Smooth muscle cell (in vitro differentiated cells): ENCODE measurements around the gene DPP3. TPM values are rescaled to one million over a fixed set of nuclear protein-coding genes. Genes with fewer than 3 reads are reported as not detected.

Source experiments
- DNase-seq: peaks from one replicate; lab custom pipeline; 2025; ENCODE audit not compliant: unreplicated experiment; lab: John Stamatoyannopoulos, UW
- H2AFZ ChIP-seq: fragments of 200-600 bp; sonication (generic); 2 replicates; pipeline ENCODE4 v1.6.0; 2016; ENCODE audit warnings: antibody characterized with exemption, low read depth, mild to moderate bottlenecking
- H3F3A ChIP-seq: fragments of 200-600 bp; sonication (generic); 2 replicates; pipeline ENCODE4 v1.6.0; 2017; ENCODE audit warnings: antibody characterized with exemption, low read depth
- H3K27ac ChIP-seq: fragments of 200-600 bp; sonication (generic); 2 replicates; pipeline ENCODE4 v1.5.1; 2016; ENCODE audit warnings: low read depth, mild to moderate bottlenecking
- H3K27me3 ChIP-seq: fragments of 200-600 bp; sonication (generic); 2 replicates; pipeline ENCODE4 v1.6.1; 2016; ENCODE audit warnings: low read depth, mild to moderate bottlenecking
- H3K36me3 ChIP-seq: fragments of 200-600 bp; sonication (generic); 2 replicates; pipeline ENCODE4 v1.5.1; 2016; ENCODE audit warnings: low read depth
- H3K4me1 ChIP-seq: fragments of 200-600 bp; sonication (generic); 2 replicates; pipeline ENCODE4 v1.5.1; 2016; ENCODE audit warnings: low read depth
- H3K4me2 ChIP-seq: fragments of 200-600 bp; sonication (generic); 2 replicates; pipeline ENCODE4 v1.6.0; 2016; ENCODE audit warnings: mild to moderate bottlenecking
- H3K4me3 ChIP-seq: fragments of 200-600 bp; sonication (generic); 2 replicates; pipeline ENCODE4 v1.5.1; 2016; ENCODE audit warnings: mild to moderate bottlenecking
- H3K79me2 ChIP-seq: fragments of 200-600 bp; sonication (generic); 2 replicates; pipeline ENCODE4 v1.6.0; 2016; ENCODE audit warnings: low read depth, mild to moderate bottlenecking
- H3K9ac ChIP-seq: fragments of 200-600 bp; sonication (generic); 2 replicates; pipeline ENCODE4 v1.6.0; 2016; ENCODE audit warnings: low read depth
- H3K9me3 ChIP-seq: fragments of 200-600 bp; sonication (generic); replicated peaks from 2 replicates; pipeline ENCODE4 v1.5.1; 2016; ENCODE audit warnings: low read depth
- H4K20me1 ChIP-seq: fragments of 200-600 bp; sonication (generic); 2 replicates; pipeline ENCODE4 v1.6.0; 2016; ENCODE audit warnings: low read depth
- WGBS: methylation state at CpG from one replicate; pipeline ENCODE4 v1.1.7; 2016; ENCODE audit warnings: low lambda C conversion rate; 5-methylcytosine and 5-hydroxymethylcytosine counted together
- polyA plus RNA-seq: library from polyadenylated mRNA; unstranded; fragments of >200 nt; fragmentation: Nextera tagmentation; extraction: Ambion mirVana; gene quantifications from 2 replicates; pipeline ENCODE4 v1.2.1, GENCODE V29; 2016
- total RNA-seq: library from RNA; depleted of rRNA; stranded (reverse); fragments of >200 nt; gene quantifications from 2 replicates; pipeline ENCODE4 v1.2.3, GENCODE V29; 2014
- TF ChIP-seq, protein P1 (sequence below): fragments of 200-600 bp; sonication (generic); IDR thresholded peaks from 2 replicates; pipeline ENCODE4 v1.5.1; 2017; ENCODE audit warnings: borderline replicate concordance, mild to moderate bottlenecking, antibody characterized with exemption; ENCODE audit not compliant: insufficient read depth, poor library complexity, severe bottlenecking

Gene DPP3
- total and polyA plus RNA-seq, 2 experiments from 2014 or later: 34.6 to 40.1 TPM

DNA sequence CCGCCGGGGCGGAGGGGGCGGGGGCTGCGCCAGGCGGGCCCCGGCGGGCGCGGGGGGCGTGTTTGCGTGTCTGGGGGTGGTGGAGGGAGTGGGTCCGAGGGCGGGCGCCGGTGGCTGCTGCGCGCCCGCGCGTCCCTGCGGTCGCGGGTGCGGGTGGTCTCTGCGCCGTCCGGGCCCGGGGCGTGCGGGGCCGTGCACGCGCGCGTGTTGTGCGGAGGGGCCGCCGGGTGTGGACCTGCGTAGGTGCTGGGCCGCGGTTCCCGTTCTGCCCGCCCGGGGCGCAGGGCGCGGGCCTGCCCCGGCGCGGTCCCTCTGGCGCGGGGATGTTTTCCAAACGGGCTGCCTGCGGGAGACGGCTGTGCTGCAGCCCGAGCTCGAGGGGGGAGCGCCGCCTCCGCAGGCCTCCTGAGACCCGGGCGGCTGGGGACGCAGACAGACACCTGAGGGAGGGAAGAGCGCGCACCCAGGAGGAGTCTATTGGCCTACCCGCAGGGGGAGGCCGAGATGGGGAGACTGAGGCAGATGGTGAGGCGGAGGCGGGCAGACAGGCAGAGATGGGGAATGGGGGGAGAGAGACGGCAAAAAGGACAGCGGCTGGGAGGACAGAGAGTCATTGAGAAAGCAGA, 13.1 kb upstream of the DPP3 start:
- WGBS: 4% methylated on average over 32 of the region's 72 CpGs
- H3K4me1 ChIP-seq: peaks cover 11% of the 10 kb centered on the region
- no peak overlapping the region for H3K27ac ChIP-seq

DNA sequence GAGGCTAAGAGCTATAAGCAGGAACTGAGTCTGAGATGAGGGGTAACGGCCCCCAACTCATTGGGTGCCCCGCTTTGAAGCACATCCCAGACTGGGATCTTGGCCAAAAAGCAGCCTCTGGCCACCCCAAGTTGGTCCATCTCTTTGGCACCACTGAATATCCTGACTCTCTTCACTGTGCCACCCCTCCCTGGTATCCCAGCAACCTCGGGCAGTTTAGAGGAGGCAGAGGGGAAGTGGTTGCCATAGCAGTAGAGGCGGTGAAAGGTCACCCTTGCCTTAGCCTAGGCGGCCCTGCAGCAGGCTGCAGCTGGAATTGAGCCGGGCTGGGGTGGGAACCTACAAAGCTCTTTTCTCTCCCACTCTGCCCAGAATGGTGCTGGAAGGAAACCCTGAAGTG, 12.5 kb upstream of the DPP3 start:
- H3K27me3 ChIP-seq: no peaks in the 10 kb centered on the region
- no peaks in the 10 kb centered on the region for H3K9me3 ChIP-seq
- no peak overlapping the region for H3K9ac ChIP-seq
- no peaks in the 10 kb centered on the region for H3F3A ChIP-seq
- H4K20me1 ChIP-seq: no peaks in the 10 kb centered on the region
- H2AFZ ChIP-seq: no peak overlapping the region
- H3K4me2 ChIP-seq: peak overlapping the region; percentile 94
- 66% methylated on average over 6 of the region's 6 CpGs for WGBS
- peaks cover 11% of the 10 kb centered on the region for H3K4me1 ChIP-seq
- H3K27ac ChIP-seq: no peak overlapping the region
- H3K36me3 ChIP-seq: no peaks in the 10 kb centered on the region
- no peak for DNase-seq
- H3K79me2 ChIP-seq: no peaks in the 10 kb centered on the region
- H3K4me3 ChIP-seq: peak overlapping the region; percentile 76
- TF ChIP-seq, protein P1, sequence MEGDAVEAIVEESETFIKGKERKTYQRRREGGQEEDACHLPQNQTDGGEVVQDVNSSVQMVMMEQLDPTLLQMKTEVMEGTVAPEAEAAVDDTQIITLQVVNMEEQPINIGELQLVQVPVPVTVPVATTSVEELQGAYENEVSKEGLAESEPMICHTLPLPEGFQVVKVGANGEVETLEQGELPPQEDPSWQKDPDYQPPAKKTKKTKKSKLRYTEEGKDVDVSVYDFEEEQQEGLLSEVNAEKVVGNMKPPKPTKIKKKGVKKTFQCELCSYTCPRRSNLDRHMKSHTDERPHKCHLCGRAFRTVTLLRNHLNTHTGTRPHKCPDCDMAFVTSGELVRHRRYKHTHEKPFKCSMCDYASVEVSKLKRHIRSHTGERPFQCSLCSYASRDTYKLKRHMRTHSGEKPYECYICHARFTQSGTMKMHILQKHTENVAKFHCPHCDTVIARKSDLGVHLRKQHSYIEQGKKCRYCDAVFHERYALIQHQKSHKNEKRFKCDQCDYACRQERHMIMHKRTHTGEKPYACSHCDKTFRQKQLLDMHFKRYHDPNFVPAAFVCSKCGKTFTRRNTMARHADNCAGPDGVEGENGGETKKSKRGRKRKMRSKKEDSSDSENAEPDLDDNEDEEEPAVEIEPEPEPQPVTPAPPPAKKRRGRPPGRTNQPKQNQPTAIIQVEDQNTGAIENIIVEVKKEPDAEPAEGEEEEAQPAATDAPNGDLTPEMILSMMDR: no peak

More for the DNA sequence above, 13.1 kb upstream of the DPP3 start:
- H3K4me2 ChIP-seq: peak overlapping the region; percentile 94
- no peaks in the 10 kb centered on the region for H3K36me3 ChIP-seq
- H4K20me1 ChIP-seq: no peaks in the 10 kb centered on the region
- H3F3A ChIP-seq: no peaks in the 10 kb centered on the region
- peak overlapping the region; percentile 82 for H2AFZ ChIP-seq
- H3K4me3 ChIP-seq: peak overlapping the region; percentile 76
- no peaks in the 10 kb centered on the region for H3K9me3 ChIP-seq
- peak overlapping the region; percentile 43 for H3K9ac ChIP-seq
- no peaks in the 10 kb centered on the region for H3K27me3 ChIP-seq
- no peaks in the 10 kb centered on the region for H3K79me2 ChIP-seq
- no peak for DNase-seq
- TF ChIP-seq, protein P1: peak; percentile 1

DNA sequence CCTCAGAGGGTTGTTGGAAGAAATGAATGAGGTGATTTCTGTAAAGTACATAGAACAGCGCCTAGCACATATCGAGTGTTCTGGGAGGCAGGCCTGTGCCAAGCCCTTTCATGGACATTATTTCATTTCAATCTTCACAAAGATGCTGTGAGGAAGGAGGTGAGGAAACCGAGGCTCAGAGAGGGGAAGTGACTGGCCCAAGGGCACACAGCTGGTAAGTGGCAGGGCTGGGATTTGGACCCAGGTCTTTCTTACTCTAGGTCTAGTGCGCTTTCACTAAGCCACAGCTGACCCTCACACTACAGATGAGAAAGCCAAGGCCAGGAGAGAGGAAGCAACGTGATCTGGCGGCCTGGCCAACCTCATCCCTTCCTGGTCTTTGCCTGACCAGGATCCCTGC, 11.5 kb upstream of the DPP3 start:
- 92% methylated on average over 6 of the region's 6 CpGs for WGBS
- H3K9me3 ChIP-seq: no peaks in the 10 kb centered on the region

More for the DNA sequence above, 11.5 kb upstream of the DPP3 start:
- Histone ChIP-seq H3K27ac (no peak overlapping the region), H3F3A (no peaks in the 10 kb centered on the region), H3K4me3 (no peak overlapping the region), H3K27me3 (no peaks in the 10 kb centered on the region), H3K79me2 (no peaks in the 10 kb centered on the region), H3K4me2 (no peak overlapping the region), H3K36me3 (no peaks in the 10 kb centered on the region), H4K20me1 (no peaks in the 10 kb centered on the region), H3K9ac (no peak overlapping the region), H3K4me1 (peaks cover 11% of the 10 kb centered on the region), H2AFZ (no peak overlapping the region)
- no peak for DNase-seq
- TF ChIP-seq, protein P1: no peak
